Erythroblast (primary cell): ENCODE data around the gene ALG10B.

Source experiments
- GATA1 ChIP-seq: IDR thresholded peaks from 2 replicates; pipeline ENCODE4 v1.6.1; 2011; ENCODE audit warnings: low read depth, mild to moderate bottlenecking, control low read depth, low read length, moderate library complexity
- POLR2A ChIP-seq: IDR thresholded peaks from 2 replicates; pipeline ENCODE4 v1.6.1; 2011; ENCODE audit warnings: mild to moderate bottlenecking, low read length

DNA sequence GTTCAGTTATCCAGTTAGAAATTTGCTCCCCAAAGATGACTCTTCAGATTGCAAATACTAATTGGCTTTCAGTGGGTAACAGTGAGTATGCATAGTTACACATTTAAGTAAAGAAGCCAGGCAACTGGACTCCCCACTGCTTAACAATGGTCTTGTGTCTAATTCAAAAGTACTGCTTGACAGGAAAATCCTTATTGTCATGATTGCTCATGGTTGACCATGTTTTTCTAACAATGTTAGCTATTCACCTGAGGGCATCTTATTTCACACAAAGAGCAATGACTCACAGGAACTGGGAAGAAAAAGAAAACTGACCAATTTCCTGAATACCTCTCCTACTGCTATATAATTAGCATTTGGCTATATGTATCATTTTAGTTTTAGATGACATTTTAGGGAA lies 33.7 kb upstream of the ALG10B start:
- no peak for TF ChIP-seq POLR2A
- TF ChIP-seq GATA1, result no peak
